HG03066 (cell line): ENCODE data around the gene DDX42.
"Not testable (repeated sequence)": the region's sequence is repeated elsewhere in the genome, so short reads cannot be mapped to it uniquely, and the experiment has no call there.

Experiments used
- ATAC-seq: cut with Tn5 transposase; IDR thresholded peaks from one replicate; pipeline ENCODE4 v1.9.1; 2021; ENCODE audit warnings: low read depth; ENCODE audit not compliant: unreplicated experiment

The DDX42 gene

DNA sequence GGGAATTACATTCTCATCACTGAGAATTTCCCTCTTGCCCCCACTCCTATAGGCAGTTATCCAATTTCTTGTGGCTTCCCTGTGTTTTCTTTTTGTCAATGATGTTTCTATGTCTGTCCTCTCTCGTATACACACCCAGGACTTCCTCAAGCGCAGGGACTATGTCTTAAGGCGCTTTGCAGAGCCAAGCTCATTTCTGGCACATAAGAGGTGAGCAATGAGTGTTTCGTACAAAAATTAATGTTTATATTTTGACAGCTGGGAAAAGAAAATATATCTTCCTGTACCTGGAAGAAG, 947 bp downstream of the DDX42 start:
- no peak for ATAC-seq

DNA sequence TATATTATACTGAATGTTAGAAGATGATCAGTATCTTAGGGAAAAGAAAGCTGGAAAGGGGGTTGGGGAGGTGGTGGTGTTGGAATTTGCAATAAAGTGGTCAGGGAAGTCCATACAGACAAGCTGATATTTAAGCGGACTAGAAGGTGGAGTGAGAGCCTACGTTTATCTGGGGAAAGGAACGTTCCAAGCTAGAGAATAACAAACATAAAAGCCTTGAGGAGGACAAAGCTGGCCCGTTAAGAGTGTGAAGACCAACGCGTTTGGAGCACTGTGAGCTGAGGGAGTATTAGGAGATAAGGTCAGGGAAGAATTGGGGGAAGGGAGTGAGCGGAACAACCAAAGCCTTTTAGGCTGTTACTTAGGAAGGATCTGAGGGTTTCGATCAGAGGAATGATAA, 1.4 kb downstream of the DDX42 start:
- no peak for ATAC-seq

DNA sequence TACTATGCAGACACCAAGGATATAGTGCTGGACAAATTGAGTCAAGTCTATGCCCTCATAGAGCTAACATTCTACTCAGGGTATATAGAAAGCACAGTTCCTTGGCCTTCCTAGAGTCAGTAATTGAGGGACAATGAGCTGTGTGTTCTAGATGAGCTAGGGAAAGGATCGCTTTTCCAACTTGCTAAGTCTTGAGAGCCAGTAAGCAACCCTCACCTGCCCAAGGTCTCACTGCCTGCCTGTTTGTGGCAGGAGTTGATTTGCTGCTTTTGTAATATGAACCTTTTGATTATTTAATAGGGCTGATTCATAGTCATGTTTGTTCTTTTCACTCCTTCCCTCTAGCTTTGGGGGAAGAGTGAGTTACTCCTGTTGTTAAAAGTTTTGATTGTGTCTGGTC, 6.5 kb downstream of the DDX42 start:
- no peak for ATAC-seq

DNA sequence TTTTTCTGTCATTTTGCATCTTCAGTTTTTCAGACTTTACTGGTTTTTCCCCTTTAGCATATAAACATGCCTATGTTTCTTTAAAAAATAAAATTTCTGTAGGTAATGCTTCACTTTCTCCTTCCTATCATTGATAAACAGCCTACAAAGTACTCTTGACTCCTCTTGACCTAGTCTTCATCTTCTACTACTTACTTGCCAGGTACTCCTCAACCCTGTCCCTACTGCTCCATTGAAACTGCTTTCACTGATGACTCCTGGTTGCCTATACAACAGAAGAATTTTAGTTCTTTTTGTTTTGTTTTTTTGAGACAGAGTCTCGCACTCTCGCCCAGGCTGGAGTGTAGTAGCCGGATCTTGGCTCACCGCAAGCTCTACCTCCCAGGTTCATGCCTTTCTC, 7.0 kb downstream of the DDX42 start:
- ATAC-seq = no peak

DNA sequence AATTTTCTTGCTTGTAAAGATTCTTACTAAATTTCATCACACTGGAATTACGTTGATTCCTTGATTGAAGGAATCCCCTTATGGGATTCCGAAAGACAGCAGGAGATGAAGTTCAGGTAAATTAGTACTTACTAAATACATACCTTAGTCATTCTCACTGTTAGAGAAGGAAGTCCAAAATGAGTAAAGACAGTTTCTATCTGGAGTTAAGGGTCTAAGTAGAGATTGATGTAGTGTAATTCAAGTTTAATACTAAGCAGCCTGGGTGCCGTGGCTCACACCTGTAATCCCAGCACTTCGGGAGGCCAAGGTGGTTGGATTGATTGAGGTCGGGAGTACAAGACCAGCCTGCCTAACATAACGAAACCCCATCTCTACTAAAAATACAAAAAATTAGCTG, 9.6 kb downstream of the DDX42 start:
- no peak for ATAC-seq

DNA sequence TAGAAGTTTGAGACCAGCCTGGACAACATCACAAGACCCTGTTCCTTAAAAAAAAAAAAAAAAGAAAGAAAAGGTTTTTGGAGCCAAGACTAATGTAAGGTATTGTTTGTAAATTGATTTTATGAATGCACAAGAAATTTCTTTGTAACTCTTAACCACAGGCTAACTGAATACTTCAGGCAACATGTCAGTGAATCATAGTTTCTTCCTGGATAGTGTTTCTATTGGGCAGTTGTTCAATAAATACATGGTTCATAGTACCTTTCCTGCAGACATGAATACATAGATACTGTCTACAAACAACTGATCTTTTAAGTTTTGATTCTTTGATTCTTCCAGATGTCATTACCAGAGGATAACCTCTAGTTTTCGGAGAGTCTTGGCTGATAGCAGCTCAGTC, 11.6 kb downstream of the DDX42 start:
- ATAC-seq = no peak

DNA sequence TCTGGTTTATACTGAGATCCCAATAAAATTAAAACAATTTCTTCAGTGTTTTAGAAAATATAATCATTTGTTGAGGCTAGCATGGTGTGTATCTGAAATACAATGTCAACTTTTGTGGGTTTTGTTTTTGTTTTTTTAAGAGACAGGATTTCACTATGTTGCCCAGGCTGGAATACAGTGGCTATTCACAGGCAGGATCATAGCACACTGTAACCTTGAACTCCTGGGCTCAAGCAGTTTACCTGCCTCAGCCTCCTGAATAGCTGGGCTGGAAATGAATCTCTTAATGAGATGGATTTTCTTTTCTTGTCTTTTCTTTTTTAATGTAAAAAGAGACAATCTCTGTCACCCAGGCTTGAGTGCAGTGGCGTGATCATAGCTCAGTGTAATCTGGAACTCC, 12.1 kb downstream of the DDX42 start:
- ATAC-seq = no peak

DNA sequence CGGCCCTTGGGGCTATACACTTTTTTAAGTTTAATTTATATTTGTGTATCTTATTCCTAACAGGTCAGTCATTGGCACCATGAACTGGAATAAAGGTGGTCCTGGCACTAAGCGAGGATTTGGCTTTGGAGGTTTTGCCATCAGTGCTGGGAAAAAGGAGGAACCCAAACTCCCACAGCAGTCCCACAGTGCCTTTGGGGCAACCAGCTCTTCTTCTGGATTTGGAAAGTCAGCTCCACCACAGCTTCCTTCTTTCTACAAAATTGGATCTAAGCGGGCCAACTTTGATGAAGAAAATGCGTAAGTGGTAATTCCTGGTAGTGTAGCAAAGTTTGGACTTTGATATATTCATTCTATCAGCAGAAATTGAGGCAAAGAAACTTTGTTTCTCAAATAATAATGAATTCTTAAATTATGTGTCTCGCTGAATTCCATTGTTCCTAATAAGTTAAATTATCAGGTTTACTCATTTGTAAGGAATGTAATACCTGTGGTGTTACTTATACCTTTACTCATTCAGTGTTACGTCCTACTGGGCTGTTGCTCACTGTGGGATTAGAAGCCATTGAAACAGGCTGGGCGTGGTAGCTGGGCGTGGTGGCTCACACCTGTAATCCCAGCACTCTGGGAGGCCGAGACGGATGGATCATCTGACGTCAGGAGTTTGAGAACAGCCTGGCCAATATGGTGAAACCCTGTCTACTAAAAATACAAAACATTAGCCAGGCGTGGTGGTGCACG, 13.2 kb downstream of the DDX42 start:
- no peak for ATAC-seq

DNA sequence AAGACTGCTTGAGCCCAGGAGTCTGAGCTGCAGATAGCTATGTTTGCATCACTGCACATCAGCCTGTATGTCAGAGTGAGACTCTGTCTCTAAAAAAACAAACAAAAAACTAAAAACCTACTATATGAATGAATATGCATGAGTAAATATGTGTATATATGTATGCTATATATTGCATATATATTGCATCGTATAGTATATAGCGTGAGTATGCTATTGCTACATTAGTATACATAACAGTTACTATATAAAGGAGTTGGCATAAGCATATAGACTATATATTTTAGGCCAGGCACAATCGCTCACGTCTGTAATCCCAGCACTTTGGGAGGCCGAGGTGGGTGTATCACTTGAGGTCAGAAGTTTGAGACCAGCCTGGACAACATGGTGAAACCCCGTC, 16.1 kb downstream of the DDX42 start:
- ATAC-seq = no peak

DNA sequence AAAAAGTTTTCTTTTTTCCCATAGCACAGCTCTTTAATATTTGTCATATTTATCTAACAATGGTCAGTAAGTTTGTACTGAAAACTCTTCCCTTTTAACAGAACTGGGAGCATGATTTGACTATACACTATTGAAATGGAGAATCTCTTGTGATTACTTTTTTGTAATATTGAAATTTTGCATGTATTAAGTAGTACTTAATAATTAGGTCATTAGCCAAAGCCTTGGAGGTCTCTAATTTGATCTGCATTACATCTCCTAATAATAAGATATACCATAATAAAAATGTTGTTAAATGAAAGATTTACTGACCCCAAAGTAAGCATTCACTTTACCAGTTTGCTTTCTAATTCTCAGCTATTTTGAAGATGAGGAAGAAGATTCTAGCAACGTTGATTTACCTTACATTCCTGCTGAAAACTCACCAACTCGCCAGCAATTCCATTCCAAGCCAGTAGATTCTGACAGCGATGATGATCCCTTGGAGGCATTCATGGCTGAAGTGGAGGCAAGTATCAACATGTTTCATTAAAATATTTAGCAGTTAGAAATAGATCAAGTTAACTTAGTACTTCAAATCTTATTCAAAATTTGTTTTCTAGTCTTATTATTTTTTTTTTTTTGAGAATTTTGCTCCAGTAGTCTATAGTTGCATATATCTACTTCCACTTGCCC, 18.2 kb downstream of the DDX42 start:
- no peak for ATAC-seq

DNA sequence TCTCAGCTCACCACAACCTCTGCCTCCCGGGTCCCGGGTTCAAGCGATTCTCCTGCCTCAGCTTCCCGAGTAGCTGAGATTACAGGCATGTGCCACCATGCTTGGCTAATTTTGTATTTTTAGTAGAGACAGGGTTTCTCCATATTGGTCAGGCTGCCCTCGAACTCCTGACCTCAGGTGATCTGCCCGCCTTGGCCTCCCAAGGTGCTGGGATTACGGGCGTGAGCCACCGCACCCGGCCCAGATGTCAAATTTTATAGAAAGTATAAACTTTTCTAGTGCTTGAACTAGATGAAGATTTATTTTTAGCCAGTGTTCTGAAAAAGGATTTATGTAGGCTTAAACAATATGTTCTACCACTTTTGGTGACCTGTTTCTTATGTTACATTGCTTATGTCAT, 22.4 kb downstream of the DDX42 start:
- not testable (repeated sequence) for ATAC-seq

DNA sequence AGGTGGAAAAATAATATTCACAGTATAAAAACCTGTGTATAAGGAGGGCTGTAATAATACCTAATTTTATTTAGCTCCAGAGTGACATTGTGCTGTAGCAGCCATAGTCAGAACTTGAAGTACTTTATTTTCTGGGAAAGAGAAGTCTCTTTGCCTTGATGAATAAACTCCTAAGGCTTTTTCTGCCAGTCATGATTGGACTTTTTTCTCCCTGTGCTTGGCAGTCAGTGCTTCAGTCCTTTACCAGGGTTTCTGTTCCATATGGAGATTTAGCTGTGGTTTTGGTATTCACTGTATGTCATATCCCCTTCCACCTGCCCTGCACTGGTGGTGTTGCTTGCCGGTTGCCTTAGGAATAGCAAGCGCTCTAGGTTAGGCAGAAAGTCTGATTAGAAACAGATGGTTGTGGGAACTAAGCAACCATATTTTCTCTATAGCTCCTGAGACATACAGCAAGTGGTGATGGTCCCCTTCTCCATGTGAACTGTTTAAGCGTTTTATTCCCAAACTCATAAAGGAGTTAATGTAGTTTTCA, 24.7 kb downstream of the DDX42 start:
- no peak for ATAC-seq

DNA sequence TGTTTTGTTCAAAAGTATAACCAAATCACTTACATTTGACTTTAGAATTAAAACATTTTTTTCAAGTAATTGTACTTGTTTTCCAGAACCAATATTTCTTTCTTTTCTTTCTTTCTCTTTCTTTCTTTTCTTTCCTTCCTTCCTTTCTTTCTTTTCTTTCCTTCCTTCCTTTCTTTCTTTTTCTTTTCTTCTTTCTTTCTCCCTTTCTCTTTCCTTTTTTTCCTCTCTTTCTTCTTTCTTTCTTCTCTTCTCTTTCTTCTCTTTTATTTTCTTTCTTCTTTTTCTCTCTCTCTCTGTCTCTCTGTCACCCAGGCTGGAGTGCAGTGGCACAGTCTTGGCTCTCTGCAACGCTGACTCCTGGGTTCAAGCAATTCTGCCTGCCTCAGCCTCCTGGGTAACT, 26.8 kb downstream of the DDX42 start:
- ATAC-seq = no peak

DNA sequence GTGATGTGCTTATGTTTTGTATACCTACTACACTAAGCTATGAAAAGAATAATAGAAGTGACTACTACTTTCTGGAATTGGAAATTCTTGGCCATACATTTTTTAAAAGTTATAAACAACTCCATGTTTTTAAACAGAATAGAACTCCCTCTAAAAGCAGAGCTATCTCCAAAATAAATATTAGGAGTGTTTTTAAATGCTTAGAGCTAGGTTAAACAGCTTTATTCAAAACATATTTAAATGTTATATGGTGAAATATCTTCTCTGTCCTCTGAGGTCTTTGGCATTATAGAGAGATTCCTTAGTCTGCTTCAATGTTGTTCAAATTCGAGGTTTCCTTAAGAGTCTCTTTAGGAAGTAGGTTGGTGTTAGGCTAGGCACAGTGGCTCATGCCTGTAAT, 30.4 kb downstream of the DDX42 start:
- no peak for ATAC-seq

DNA sequence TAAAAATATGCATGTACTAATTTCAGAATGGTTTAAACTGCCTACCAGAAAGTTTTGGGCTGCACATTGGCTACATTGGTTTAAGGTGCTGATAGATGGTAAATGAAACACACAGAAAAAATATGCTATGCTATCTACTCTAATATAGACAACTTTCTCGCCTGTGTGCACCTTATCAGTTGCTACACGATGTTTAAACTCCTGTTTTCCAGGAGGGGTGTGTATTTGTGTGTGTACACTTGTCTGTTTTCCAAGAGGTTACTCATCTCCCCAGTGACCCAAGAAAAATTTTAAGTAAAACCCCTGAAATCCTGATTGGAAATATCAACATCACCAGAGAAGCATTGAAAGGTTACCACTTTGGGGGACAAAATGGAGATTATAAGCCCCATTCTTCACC, 31.6 kb downstream of the DDX42 start:
- no peak for ATAC-seq

DNA sequence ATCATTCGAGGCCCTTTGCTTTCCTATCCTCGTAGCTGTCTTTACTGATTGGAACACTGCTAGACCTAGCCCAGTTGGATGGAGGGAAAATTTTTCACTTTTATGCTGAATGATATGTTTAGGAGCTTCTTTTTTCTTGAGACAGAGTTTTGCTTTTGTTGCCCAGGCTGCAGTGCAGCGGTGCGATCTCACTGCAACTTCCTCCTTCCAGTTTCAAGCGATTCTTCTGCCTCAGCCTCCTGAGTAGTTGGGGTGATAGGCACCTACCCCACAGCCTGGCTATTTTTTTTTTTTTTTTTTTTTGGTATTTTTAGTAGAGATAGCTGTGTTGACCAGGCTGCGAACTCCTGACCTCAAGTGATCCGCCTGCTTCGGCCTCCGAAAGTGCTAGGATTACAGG, 36.0 kb downstream of the DDX42 start:
- ATAC-seq = no peak

DNA sequence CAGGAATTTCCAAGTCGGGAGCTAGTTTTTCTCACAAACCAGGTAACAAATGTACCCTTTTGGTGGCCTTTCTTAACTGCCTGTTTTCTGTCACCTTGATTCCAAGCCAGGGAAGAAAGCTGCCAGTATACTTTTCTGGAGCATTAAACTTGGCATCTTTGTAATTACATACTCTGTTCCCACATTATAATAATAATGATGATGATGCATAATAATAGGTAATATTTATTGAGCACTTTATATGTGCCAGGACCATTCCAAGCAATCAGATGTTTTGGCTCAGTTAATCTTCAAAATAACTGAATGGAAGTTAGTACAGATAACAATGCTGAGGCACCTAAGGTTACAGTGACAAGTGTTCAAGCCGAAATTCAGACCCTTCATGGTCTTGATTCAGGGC, 42.2 kb downstream of the DDX42 start:
- ATAC-seq = no peak

DNA sequence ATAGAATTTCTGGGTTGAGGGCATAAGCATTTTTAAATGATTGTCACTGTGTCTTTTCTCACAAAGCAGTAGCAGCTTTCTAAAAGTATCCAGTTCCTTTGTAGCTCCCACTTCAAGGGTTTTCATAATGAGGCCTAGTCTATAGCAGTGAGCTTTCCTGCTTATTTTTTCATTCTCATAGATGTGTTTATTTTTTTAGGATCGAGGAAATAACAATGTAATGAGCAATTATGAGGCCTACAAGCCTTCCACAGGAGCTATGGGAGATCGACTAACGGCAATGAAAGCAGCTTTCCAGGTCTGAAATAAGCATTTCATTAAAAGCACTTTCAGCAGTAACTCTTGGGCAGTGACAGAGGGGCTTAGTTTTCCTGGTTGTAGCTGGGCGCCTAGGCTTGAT, 42.7 kb downstream of the DDX42 start:
- ATAC-seq = no peak

DNA sequence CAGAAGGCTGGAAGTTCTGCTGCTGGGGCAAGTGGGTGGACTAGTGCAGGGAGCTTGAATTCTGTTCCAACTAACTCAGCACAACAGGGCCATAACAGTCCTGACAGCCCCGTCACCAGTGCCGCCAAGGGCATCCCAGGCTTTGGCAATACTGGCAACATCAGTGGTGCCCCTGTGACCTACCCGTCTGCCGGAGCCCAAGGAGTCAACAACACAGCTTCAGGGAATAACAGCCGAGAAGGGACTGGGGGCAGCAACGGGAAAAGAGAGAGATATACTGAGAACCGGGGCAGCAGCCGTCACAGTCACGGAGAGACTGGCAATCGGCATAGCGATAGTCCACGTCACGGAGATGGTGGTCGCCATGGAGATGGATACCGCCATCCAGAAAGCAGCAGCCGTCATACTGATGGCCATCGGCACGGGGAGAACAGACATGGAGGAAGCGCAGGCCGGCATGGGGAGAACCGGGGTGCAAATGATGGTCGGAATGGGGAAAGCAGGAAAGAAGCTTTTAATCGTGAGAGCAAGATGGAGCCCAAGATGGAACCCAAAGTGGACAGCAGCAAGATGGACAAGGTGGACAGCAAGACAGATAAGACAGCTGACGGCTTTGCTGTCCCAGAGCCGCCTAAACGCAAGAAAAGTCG, 43.9 kb downstream of the DDX42 start:
- no peak for ATAC-seq

DNA sequence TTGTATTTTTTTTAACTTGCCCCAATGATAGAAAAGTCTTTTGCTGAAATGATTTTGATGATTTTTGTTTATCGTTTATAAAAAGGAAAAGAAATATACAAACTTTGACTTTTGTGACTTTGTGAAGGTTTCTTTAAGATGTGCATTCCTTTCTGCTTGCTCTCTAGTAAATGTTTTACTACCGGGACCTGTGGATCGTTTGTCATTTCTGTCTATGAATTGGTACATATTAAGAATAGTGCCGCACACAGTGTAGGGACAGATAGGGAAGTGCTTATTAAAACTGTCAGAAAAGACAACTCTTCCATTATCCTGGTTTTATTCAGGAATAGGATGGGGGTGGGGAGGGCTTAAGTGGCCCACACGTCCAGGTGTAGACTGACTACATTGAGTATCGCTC, 45.2 kb downstream of the DDX42 start:
- ATAC-seq = no peak

DNA sequence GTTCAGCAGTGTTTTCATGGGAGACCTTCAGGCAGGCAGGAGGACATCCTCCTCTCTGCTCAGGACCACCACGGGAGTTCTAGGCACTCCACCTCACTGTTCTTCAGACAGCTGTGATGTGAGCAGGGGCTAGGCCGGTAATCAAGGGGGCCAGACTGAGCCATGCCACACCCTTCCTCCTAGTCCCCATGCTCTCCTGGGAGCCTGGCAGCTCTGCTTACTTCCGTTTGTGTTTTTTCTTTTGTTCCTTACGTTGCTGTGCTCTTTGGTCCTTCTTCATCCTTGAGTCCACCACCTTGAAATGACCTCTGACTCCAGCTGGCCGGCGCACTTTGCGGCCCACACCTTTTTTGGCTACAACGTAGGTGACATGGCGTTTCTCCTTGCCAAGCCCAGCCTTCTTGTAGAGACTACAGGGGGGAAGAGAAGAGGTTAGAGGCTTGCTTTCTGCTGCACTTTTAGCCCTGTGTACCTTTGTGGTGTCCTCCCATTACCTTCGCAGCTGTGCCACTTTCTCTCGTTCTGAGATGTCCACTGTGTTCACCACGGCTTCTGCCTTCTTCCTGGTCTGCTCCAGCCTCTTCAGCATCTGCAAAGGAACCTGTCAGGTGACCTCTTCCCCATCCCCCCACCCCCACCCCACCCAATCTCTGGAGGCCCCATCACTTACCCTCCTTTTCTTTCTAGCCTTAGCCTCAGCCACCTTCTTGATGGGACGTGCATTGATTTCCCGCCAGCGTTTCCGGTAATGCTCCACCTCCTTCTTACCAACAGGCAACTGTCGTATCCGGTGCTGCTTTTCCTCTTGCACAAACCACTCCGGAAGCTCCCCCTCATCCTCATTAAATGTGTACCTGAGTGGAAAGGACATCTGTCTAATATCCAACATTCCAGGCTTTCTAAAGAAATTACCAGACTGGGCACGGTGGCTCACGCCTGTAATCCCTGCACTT, 45.9 kb downstream of the DDX42 start:
- ATAC-seq = no peak
